GM12864 (cell line): Measurements from ENCODE around the gene ANKUB1.

Experiments used
- DNase-seq: peaks from one replicate; pipeline ENCODE4 v3.0.0-alpha.2; 2011; ENCODE audit warnings: low read depth
- H3K4me3 ChIP-seq: 2 replicates; pipeline ENCODE4 v1.5.1; 2011; ENCODE audit warnings: mild to moderate bottlenecking, low read depth, low read length, control low read depth
- CTCF ChIP-seq: IDR thresholded peaks from 2 replicates; pipeline ENCODE4 v1.5.1; 2011; ENCODE audit warnings: low read depth, mild to moderate bottlenecking, moderate library complexity, low read length, control low read depth, inconsistent platforms; ENCODE audit errors: missing control alignments

ANKUB1 gene

GRCh38 chr3:149716984-149717383, 75.4 kb downstream of the ANKUB1 start:
- DNase-seq: no peak
- no peak for TF ChIP-seq CTCF
- H3K4me3 ChIP-seq: peak overlapping the region; percentile 22; the same call in 1 of the 2 replicates

GRCh38 chr3:149715247-149715646, 77.1 kb downstream of the ANKUB1 start:
- no peak overlapping the region for H3K4me3 ChIP-seq
- no peak for DNase-seq
- no peak for TF ChIP-seq CTCF

- TF ChIP-seq CTCF: no peak
- no peak overlapping the region for H3K4me3 ChIP-seq
- DNase-seq: no peak
Measured at GRCh38 chr3:149713730-149714654, 78.4 kb downstream of the ANKUB1 start.
